Superior temporal gyrus (tissue), 1 donor: ENCODE results near the gene DKK3.

Experiments used
- DNase-seq: peaks from one replicate; pipeline ENCODE4 v3.0.0-alpha.2; 2016; ENCODE audit errors: extremely low spot score

The DKK3 gene

GRCh38 chr11:12005061-12005460 lies 3.4 kb downstream of the DKK3 start:
- peak; percentile 11 for DNase-seq

- peak; percentile 12 for DNase-seq
These were observed 4.6 kb downstream of the DKK3 start for GRCh38 chr11:12003815-12004214.

- DNase-seq: no peak
These were observed 5.1 kb downstream of the DKK3 start for GRCh38 chr11:12003336-12003735.

- DNase-seq: peak; percentile 15
These were observed 7.2 kb downstream of the DKK3 start for GRCh38 chr11:12001186-12001585.

GRCh38 chr11:11998091-11998781 lies 10.2 kb downstream of the DKK3 start:
- peak; percentile 26 for DNase-seq

- no peak for DNase-seq
These were observed 11.4 kb downstream of the DKK3 start for GRCh38 chr11:11997049-11997322.

- DNase-seq: no peak
These were observed 11.9 kb downstream of the DKK3 start for GRCh38 chr11:11996321-11997048.

GRCh38 chr11:11995601-11996000 lies 12.8 kb downstream of the DKK3 start:
- DNase-seq: no peak

- DNase-seq: peak; percentile 80
These were observed 14.6 kb downstream of the DKK3 start for GRCh38 chr11:11993839-11994238.

- no peak for DNase-seq
These were observed 15.9 kb downstream of the DKK3 start for GRCh38 chr11:11992257-11993212.

- no peak for DNase-seq
These were observed 18.4 kb downstream of the DKK3 start for GRCh38 chr11:11989774-11990744.

- no peak for DNase-seq
These were observed 19.7 kb downstream of the DKK3 start for GRCh38 chr11:11988681-11989261.

- DNase-seq: no peak
These were observed 20.3 kb downstream of the DKK3 start for GRCh38 chr11:11988099-11988651.

GRCh38 chr11:11987503-11988022 lies 20.9 kb downstream of the DKK3 start:
- DNase-seq: no peak

GRCh38 chr11:11985954-11986949 lies 22.2 kb downstream of the DKK3 start:
- no peak for DNase-seq

- DNase-seq: no peak
These were observed 23.3 kb downstream of the DKK3 start for GRCh38 chr11:11985016-11985715.

GRCh38 chr11:11984563-11984962 lies 23.9 kb downstream of the DKK3 start:
- DNase-seq: no peak

- no peak for DNase-seq
These were observed 25.0 kb downstream of the DKK3 start for GRCh38 chr11:11983427-11983826.
